Muscle of leg (tissue), 11 donors: ENCODE data around the gene TSPAN3. TPM values are rescaled to one million over a fixed set of nuclear protein-coding genes. Genes with fewer than 3 reads are reported as not detected.

Experiments
- DNase-seq: peaks from one replicate; pipeline ENCODE4 v3.0.0; 2013
- H3K27ac ChIP-seq: one replicate; pipeline ENCODE4 v1.5.1; 2013; ENCODE audit warnings: mild to moderate bottlenecking, low read length, control low read depth
- H3K27me3 ChIP-seq: one replicate; pipeline ENCODE4 v1.6.1; 2013; ENCODE audit warnings: low read length; ENCODE audit not compliant: control insufficient read depth, insufficient read depth
- H3K36me3 ChIP-seq: one replicate; pipeline ENCODE4 v1.6.1; 2013; ENCODE audit warnings: low read length; ENCODE audit not compliant: control insufficient read depth, insufficient read depth
- H3K4me1 ChIP-seq: one replicate; pipeline ENCODE4 v1.6.1; 2013; ENCODE audit warnings: low read length; ENCODE audit not compliant: control insufficient read depth, insufficient read depth
- H3K4me3 ChIP-seq: one replicate; pipeline ENCODE4 v1.5.1; 2013; ENCODE audit warnings: low read length, control low read depth
- H3K9me3 ChIP-seq: replicated peaks from 2 replicates; pipeline ENCODE4 v1.6.1; 2013; ENCODE audit warnings: low read depth, low read length; ENCODE audit not compliant: control insufficient read depth
- WGBS: methylation state at CpG from one replicate; pipeline ENCODE4 v1.1.5; 2013; ENCODE audit warnings: missing lambda C conversion rate; ENCODE audit not compliant: insufficient coverage; 5-methylcytosine and 5-hydroxymethylcytosine counted together
- polyA plus RNA-seq, 8 donors: library from polyadenylated mRNA; unstranded; fragments of 120-200 nt; gene quantifications; one replicate each; pipeline versions ENCODE4 v1.2.1 to v1.2.3, GENCODE V29; 2013; ENCODE audit warnings: inconsistent platforms in 1 of 8, low replicate concordance in 1 of 8; ENCODE audit not compliant: insufficient read length in 8 of 8, insufficient read depth in 1 of 8
- total RNA-seq: library from RNA; stranded (reverse); fragments of 120-200 nt; gene quantifications from one replicate; pipeline ENCODE4 v1.2.4, GENCODE V29; 2013

The TSPAN3 gene
- total and polyA plus RNA-seq, 9 donors, result 343 to 425 (median 398) TPM

DNA sequence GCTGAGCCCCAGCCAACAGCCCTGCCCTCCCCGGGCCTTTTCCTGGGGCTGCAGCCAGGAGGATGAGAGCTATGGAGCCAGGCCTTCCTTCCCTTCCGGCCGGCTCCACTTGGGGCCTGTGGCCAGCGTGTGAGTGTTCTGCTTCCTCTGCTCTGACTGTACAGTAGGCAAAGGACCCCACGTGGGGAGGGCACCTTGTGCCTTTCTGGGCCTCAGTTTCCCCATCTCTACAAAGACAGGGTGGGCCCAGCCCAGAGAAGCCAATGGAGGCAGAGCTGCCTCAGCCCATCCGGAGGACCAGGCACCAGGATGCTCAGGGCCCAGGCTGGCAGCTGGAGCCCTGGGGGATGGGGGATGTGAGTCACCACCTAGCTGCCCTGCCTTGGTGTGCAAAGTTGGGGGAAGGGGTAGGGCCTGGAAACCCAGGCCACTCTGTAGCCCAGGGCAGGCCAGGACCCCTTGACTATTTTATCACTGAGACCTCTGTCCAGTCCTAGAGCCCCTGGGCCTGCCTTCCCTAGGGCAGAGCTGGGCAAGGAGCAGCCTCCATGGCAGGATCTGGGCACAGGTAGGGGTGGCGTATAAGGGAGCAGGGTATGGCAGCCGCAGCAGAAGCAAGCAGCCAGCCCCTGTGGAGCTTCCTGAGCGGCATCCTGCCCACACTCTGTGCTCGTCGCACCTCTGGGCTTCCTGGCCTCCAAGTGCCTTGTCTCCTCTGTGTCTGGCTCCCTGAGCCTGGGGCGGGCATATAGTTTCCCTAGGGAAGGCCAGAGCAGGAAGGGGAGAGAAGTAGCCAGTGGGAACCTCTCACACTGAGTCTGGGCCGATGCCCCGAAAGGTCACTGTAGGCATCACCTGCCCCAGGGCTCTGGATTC, 74.1 kb downstream of the TSPAN3 start:
- peak overlapping the region; percentile 4 for H3K4me3 ChIP-seq
- WGBS, result 64% methylated on average over 10 of the region's 14 CpGs
- no peaks in the 10 kb centered on the region for H3K27me3 ChIP-seq
- peaks cover 22% of the 10 kb centered on the region for H3K4me1 ChIP-seq
- no peaks in the 10 kb centered on the region for H3K36me3 ChIP-seq
- DNase-seq, result peak; percentile 81
- H3K9me3 ChIP-seq, result no peaks in the 10 kb centered on the region
- H3K27ac ChIP-seq, result no peak overlapping the region

DNA sequence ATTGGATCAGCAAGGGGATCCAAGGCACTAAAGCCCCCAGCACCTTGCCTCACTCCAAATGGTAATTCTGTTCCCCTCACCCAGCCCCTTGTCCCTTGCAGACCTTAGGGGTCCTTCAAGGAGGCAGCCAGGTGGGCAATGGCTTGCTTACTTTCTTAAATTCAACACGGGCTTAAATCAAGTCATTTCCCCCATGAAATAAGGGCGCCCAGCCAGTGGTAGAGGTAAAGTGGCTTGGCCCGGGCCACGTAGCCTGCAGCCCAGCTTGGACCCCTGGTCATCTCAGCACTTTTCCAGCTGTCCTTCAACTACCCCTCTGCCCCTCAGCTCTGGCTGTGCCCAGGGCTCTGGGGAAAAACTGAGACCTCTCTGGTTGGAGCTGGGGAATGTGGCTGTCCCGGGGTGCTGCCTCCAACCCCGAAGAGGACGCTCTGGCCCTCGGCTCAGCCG, 74.8 kb downstream of the TSPAN3 start:
- Histone ChIP-seq H3K9me3 (no peaks in the 10 kb centered on the region), H3K27ac (peak overlapping the region; percentile 69), H3K36me3 (no peaks in the 10 kb centered on the region), H3K4me3 (peak overlapping the region; percentile 28), H3K4me1 (peaks cover 22% of the 10 kb centered on the region), H3K27me3 (no peaks in the 10 kb centered on the region)
- 0% methylated on average over 5 of the region's 9 CpGs for WGBS
- DNase-seq, result peak; percentile 32

DNA sequence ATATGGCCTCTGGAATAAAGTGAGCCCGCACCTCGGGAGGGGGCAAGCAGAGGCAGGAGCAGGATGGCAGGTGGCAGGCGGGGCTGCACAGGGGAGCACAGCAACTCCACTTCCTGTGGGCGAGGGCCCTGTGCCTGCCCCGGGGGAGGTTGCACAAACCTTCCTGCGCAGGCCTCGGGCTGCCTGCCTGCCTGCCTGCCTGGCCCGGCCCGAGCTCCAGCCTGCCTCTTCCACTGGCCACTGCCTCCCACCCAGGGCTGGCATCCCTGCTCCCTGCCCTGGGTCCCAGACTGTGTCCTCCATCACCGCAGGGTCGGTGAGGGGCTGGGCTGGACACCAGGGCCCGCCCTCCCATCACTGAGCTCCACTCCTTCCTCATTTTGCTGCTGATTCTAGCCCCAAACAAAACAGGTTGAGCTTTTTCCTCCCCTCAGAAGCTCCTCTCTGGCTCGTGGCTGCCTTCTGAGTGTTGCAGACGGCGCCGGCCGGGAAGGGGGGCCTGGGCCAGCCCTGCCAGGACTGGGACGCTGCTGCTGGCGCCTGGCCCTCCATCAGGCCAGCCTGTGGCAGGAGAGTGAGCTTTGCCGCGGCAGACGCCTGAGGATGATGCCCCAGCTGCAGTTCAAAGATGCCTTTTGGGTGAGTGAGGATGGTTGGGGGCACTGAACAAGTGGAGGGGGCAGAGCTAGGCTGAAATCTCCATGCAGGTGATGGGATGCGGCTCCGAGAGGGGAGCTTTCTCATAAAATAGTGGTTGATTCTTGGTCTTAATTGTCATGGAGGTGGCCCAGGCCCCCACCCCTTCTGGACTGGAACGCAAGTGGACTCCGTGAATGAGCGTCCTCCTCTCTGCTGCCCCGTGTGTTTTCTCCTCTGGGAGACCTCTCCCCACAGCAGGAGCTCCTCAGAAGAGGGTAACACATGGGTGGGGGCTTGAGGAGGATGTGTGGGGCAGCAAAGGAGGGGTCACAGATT, 75.7 kb downstream of the TSPAN3 start, which contains the start of gene PSTPIP1:
PSTPIP1 (plus strand) TSS at position 156 of the 975 bp plus-strand sequence; CDS start at position 604, 448 bp downstream.
- peak; percentile 78 for DNase-seq
- peak within 1 kb of the TSS; percentile 69 for H3K27ac ChIP-seq
- no peaks in the 10 kb centered on the region for H3K27me3 ChIP-seq
- H3K4me3 ChIP-seq, result peak within 1 kb of the TSS; percentile 28
- 24% methylated on average over 21 of the region's 28 CpGs for WGBS
- no peaks in the 10 kb centered on the region for H3K36me3 ChIP-seq
- no peaks in the 10 kb centered on the region for H3K9me3 ChIP-seq
- H3K4me1 ChIP-seq, result peaks cover 22% of the 10 kb centered on the region

DNA sequence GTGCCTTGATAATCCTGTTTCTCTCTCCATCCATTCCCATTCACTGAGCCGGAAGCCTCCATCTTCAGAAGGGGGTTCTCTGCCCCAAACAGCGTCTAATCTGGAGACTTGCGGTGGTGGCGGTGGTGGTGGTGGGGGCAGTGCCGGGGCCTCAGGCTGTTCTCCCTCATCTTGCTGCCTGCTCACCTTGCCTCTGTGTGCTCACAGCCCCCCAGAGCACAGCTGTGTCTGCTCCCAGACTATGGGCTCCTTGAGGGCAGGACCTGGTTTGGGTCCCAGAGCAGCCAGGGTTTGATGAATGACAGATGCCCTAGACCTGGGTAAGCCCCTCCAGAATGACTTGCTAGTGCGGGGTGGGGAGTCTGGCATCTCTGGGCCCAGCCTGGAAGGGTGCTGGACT, 76.4 kb downstream of the TSPAN3 start:
- H3K27me3 ChIP-seq, result no peaks in the 10 kb centered on the region
- H3K4me3 ChIP-seq, result no peak overlapping the region
- H3K36me3 ChIP-seq, result no peaks in the 10 kb centered on the region
- H3K9me3 ChIP-seq, result no peaks in the 10 kb centered on the region
- H3K4me1 ChIP-seq, result peaks cover 22% of the 10 kb centered on the region
- DNase-seq, result no peak
- 91% methylated on average over 5 of the region's 6 CpGs for WGBS
- H3K27ac ChIP-seq, result peak overlapping the region; percentile 69

DNA sequence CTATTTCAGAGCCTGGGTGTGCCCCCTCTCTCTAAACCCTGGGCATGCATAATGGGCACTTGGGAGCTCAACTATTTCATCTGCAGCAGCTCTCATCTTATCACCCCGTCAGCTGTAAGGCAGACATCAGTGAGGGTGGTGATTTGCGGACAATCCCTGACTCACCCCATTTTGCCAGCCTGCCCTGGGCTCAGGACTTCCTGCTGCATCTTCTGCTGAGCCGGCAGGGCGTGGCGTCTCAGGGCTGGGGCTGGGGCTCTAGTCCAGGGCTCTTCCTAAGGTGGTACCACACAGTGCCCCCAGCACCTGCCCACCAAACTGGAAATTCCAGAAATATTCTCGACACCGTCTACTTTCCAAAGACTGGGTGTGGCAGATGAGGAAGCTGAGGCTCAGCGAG, 76.9 kb downstream of the TSPAN3 start:
- DNase-seq, result no peak
- H3K27ac ChIP-seq, result no peak overlapping the region
- H3K4me1 ChIP-seq, result peaks cover 27% of the 10 kb centered on the region
- H3K9me3 ChIP-seq, result no peaks in the 10 kb centered on the region
- no peaks in the 10 kb centered on the region for H3K27me3 ChIP-seq
- no peak overlapping the region for H3K4me3 ChIP-seq
- 86% methylated on average over 7 of the region's 8 CpGs for WGBS
- no peaks in the 10 kb centered on the region for H3K36me3 ChIP-seq

DNA sequence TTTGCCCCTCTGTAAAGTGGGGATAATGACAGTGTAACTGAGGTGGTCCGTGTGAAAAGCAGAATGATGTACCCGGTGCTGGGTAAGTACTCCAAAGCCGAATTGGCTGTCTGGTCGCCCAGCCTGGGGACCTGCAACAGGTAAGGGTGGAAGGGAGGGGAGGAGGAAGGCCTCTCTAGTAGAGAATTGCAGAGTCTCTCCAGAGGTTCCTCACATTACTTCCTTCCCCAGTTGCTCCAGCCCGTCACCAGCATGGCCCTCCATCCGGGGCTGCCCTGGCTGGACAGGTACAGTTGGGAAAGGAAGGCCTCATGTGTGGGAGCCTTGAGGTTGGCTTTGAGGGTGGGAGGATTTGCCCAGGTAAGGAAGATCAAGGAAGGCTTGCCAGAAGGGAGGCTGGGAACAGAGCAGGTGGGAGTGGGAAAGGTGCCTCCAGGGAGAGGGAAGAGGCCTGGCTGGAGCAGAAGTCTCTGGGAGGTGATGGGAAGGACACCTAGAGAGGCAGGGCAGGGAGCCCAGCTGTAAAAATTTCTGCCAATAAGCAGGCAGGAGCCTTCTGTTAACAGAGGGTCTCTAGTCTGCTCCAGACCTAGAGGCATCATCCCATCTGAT, 77.7 kb downstream of the TSPAN3 start:
- WGBS, result 92% methylated on average over 2 of the region's 6 CpGs
- Histone ChIP-seq H3K4me1 (peaks cover 34% of the 10 kb centered on the region), H3K27ac (no peak overlapping the region)

DNA sequence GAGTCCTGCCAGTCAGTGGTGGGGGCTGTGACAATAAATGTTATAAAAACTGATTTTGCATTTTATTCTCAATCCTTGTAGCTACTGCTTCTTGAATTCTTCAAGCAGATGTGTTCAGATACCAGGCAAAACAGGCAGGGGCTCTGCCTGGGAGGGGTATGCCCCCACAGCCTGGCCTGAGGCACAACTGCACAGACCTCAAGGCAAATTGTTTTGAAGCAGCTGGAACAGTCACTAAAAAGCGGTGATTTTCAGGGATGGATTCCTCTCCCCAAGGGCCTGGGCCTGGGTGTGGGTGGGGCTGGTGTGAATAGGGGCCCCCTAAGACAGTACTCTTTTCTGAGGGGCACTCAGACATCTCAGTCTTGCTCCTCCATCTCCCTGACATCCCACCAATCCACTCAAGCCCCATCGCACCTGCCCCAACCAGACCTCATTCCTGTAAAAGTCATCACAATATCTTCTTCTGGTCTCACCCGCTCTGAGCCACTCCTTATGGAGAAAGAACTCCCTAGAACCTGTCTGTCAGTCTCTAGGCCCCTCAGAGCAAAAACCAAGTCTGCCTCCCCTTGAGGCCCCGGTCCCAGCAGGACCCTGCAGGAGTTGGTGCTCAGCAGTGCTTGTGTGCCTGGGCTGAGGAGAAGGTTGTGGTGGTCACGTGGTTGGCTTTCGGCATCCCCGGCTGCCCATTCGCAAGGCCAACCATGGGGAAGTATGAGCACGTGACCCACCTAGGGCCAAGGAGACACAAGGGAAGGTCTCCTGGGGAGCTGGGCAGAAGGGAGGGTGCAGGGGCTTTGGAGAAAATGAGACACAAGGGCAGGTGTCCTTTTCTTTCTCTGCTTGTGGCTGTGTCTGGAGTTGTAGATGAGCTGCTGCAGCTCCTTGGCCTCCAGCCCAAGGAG, 78.9 kb downstream of the TSPAN3 start:
- H3K27me3 ChIP-seq, result no peaks in the 10 kb centered on the region
- H3K4me1 ChIP-seq, result peaks cover 38% of the 10 kb centered on the region
- DNase-seq, result no peak
- 74% methylated on average over 7 of the region's 9 CpGs for WGBS
- H3K9me3 ChIP-seq, result no peaks in the 10 kb centered on the region
- H3K36me3 ChIP-seq, result no peaks in the 10 kb centered on the region
- no peak overlapping the region for H3K27ac ChIP-seq
- H3K4me3 ChIP-seq, result no peak overlapping the region

More for the DNA sequence above, 77.7 kb downstream of the TSPAN3 start:
- Histone ChIP-seq H3K36me3 (no peaks in the 10 kb centered on the region), H3K4me3 (no peak overlapping the region), H3K27me3 (no peaks in the 10 kb centered on the region), H3K9me3 (no peaks in the 10 kb centered on the region)
- no peak for DNase-seq
